ENCODE measurements around the gene RSBN1.
"Not testable (repeated sequence)": the region's sequence is repeated elsewhere in the genome, so short reads cannot be mapped to it uniquely, and the experiment has no call there.

RSBN1 gene

GRCh38 chr1:113744114-113744513, 68.2 kb downstream of the RSBN1 start:
- DNase-seq (ENCODE audit: low read depth): no peak

GRCh38 chr1:113742515-113742914, 69.8 kb downstream of the RSBN1 start:
- no peak for DNase-seq (ENCODE audit: low read depth)

GRCh38 chr1:113734357-113735055, 77.8 kb downstream of the RSBN1 start:
- DNase-seq (ENCODE audit: low read depth): no peak

GRCh38 chr1:113732802-113733201, 79.5 kb downstream of the RSBN1 start:
- no peak for DNase-seq (ENCODE audit: low read depth)

GRCh38 chr1:113721010-113721409, 91.3 kb downstream of the RSBN1 start:
- DNase-seq (ENCODE audit: low read depth): no peak

- DNase-seq (ENCODE audit: low read depth): not testable (repeated sequence)
Observed at GRCh38 chr1:113718621-113719020, 93.7 kb downstream of the RSBN1 start.

GRCh38 chr1:113717506-113717905, 94.8 kb downstream of the RSBN1 start:
- not testable (repeated sequence) for DNase-seq (ENCODE audit: low read depth)

- DNase-seq (ENCODE audit: low read depth): no peak
Observed at GRCh38 chr1:113714606-113715269, 97.5 kb downstream of the RSBN1 start.
